OCI-LY1 (cell line): ENCODE data around the gene HMGB3.

Experiments used
- H2AFZ ChIP-seq: fragments of 200-600 bp; sonication (generic), shearing (Covaris generic); 2 replicates; pipeline ENCODE4 v1.6.0; 2014; ENCODE audit warnings: antibody characterized with exemption, mild to moderate bottlenecking, low read length
- H3F3A ChIP-seq: fragments of 200-600 bp; sonication (generic), shearing (Covaris generic); 2 replicates; pipeline ENCODE4 v1.6.0; 2014; ENCODE audit warnings: mild to moderate bottlenecking, antibody characterized with exemption, low read length, moderate library complexity; ENCODE audit not compliant: insufficient read depth
- H3K27ac ChIP-seq: fragments of 200-600 bp; sonication (generic); 2 replicates; pipeline ENCODE4 v1.5.1; 2014; ENCODE audit warnings: low read length, mixed run types, mild to moderate bottlenecking, low read depth; ENCODE audit not compliant: poor library complexity, severe bottlenecking
- H3K27me3 ChIP-seq: fragments of 200-600 bp; sonication (generic); 2 replicates; pipeline ENCODE4 v1.6.0; 2014; ENCODE audit warnings: antibody characterized with exemption, mild to moderate bottlenecking, low read length, moderate library complexity; ENCODE audit not compliant: insufficient read depth
- H3K36me3 ChIP-seq: fragments of 200-600 bp; sonication (generic); 2 replicates; pipeline ENCODE4 v1.6.1; 2014; ENCODE audit warnings: mild to moderate bottlenecking, antibody characterized with exemption, low read length, moderate library complexity, mixed read lengths; ENCODE audit not compliant: insufficient read depth
- H3K4me1 ChIP-seq: fragments of 200-600 bp; sonication (generic); 2 replicates; pipeline ENCODE4 v1.5.1; 2014; ENCODE audit warnings: mild to moderate bottlenecking, low read length, moderate library complexity; ENCODE audit not compliant: insufficient read depth, severe bottlenecking
- H3K4me2 ChIP-seq: fragments of 200-600 bp; sonication (generic), shearing (Covaris generic); 2 replicates; pipeline ENCODE4 v1.6.1; 2014; ENCODE audit warnings: low read length
- H3K4me3 ChIP-seq: fragments of 200-600 bp; sonication (generic); 2 replicates; pipeline ENCODE4 v1.5.1; 2014; ENCODE audit warnings: low read length, low read depth, mild to moderate bottlenecking, mixed read lengths; ENCODE audit not compliant: poor library complexity, severe bottlenecking
- H3K79me2 ChIP-seq: fragments of 200-600 bp; shearing (Covaris generic); 2 replicates; pipeline ENCODE4 v1.6.1; 2016; ENCODE audit warnings: mixed run types, low read length, mixed read lengths; ENCODE audit not compliant: insufficient read depth
- H3K9ac ChIP-seq: fragments of 200-600 bp; sonication (generic), shearing (Covaris generic); 2 replicates; pipeline ENCODE4 v1.6.1; 2014; ENCODE audit warnings: mild to moderate bottlenecking, low read length, mixed read lengths
- H3K9me2 ChIP-seq: fragments of 200-600 bp; sonication (generic), shearing (Covaris generic); 2 replicates; pipeline ENCODE4 v1.6.1; 2014; ENCODE audit warnings: low read depth, mild to moderate bottlenecking, low read length, mixed read lengths
- H3K9me3 ChIP-seq: fragments of 200-600 bp; shearing (Covaris generic); 2 replicates; pipeline ENCODE4 v1.6.1; 2014; ENCODE audit warnings: low read length, mixed read lengths
- H4K20me1 ChIP-seq: fragments of 200-600 bp; sonication (generic), shearing (Covaris generic); 2 replicates; pipeline ENCODE4 v1.6.0; 2016; ENCODE audit warnings: mild to moderate bottlenecking, low read length; ENCODE audit not compliant: insufficient read depth
- EZH2 ChIP-seq: fragments of 200-600 bp; sonication (generic), shearing (Covaris generic); IDR thresholded peaks from 2 replicates; pipeline ENCODE4 v1.8.0; 2017; ENCODE audit warnings: borderline replicate concordance, mixed run types, mild to moderate bottlenecking, antibody characterized with exemption, low read length, moderate library complexity, mixed read lengths
- TF ChIP-seq, protein P1 (sequence below): fragments of 200-600 bp; sonication (generic), shearing (Covaris generic); IDR thresholded peaks from 2 replicates; pipeline ENCODE4 v1.5.1; 2017; ENCODE audit warnings: mild to moderate bottlenecking, antibody characterized with exemption, low read length, moderate library complexity, mixed read lengths

The HMGB3 gene

DNA sequence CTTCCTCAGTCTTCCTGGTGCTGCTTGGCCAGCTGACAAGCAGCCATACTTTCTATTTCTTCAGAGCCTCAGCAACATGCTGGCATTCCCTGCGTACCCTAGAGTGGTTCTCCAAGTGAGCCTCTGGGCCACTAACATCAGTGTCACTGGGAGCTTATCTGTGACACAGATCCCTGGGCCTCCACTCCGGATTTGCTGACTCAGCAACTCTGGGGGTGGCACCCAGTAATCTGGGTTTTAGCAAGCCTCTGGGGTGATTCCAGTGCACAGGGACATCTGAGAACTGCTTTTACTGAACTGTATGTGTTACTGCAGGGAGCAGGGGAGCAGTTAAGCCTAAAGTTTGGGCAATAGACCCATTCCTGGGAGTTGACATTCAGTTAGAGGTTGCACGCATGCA lies 28.2 kb upstream of the HMGB3 start:
- H3K9ac ChIP-seq = no peak overlapping the region
- no peaks in the 10 kb centered on the region for H3K9me2 ChIP-seq
- H3F3A ChIP-seq = no peaks in the 10 kb centered on the region
- H3K79me2 ChIP-seq = no peaks in the 10 kb centered on the region
- H3K27me3 ChIP-seq = no peaks in the 10 kb centered on the region
- H3K4me2 ChIP-seq = no peak overlapping the region
- H2AFZ ChIP-seq = no peak overlapping the region
- H3K4me1 ChIP-seq = no peaks in the 10 kb centered on the region
- no peak overlapping the region for H3K27ac ChIP-seq
- H3K36me3 ChIP-seq = no peaks in the 10 kb centered on the region
- no peaks in the 10 kb centered on the region for H4K20me1 ChIP-seq
- H3K9me3 ChIP-seq = no peaks in the 10 kb centered on the region
- no peak for TF ChIP-seq EZH2
- TF ChIP-seq, protein P1, sequence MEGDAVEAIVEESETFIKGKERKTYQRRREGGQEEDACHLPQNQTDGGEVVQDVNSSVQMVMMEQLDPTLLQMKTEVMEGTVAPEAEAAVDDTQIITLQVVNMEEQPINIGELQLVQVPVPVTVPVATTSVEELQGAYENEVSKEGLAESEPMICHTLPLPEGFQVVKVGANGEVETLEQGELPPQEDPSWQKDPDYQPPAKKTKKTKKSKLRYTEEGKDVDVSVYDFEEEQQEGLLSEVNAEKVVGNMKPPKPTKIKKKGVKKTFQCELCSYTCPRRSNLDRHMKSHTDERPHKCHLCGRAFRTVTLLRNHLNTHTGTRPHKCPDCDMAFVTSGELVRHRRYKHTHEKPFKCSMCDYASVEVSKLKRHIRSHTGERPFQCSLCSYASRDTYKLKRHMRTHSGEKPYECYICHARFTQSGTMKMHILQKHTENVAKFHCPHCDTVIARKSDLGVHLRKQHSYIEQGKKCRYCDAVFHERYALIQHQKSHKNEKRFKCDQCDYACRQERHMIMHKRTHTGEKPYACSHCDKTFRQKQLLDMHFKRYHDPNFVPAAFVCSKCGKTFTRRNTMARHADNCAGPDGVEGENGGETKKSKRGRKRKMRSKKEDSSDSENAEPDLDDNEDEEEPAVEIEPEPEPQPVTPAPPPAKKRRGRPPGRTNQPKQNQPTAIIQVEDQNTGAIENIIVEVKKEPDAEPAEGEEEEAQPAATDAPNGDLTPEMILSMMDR = no peak
- no peak overlapping the region for H3K4me3 ChIP-seq

- no peak overlapping the region for H2AFZ ChIP-seq
- no peaks in the 10 kb centered on the region for H3F3A ChIP-seq
- no peaks in the 10 kb centered on the region for H3K9me3 ChIP-seq
- TF ChIP-seq EZH2 = no peak
- TF ChIP-seq, protein P1 = no peak
- no peak overlapping the region for H3K4me3 ChIP-seq
- H3K9ac ChIP-seq = no peak overlapping the region
- no peaks in the 10 kb centered on the region for H3K27me3 ChIP-seq
- no peak overlapping the region for H3K27ac ChIP-seq
- H3K4me2 ChIP-seq = no peak overlapping the region
- H4K20me1 ChIP-seq = no peaks in the 10 kb centered on the region
- no peaks in the 10 kb centered on the region for H3K9me2 ChIP-seq
- no peaks in the 10 kb centered on the region for H3K4me1 ChIP-seq
- no peaks in the 10 kb centered on the region for H3K79me2 ChIP-seq
- no peaks in the 10 kb centered on the region for H3K36me3 ChIP-seq
Observed at GRCh38 chrX:150955590-150955989, 27.5 kb upstream of the HMGB3 start.

- Histone ChIP-seq H3K27me3 (no peaks in the 10 kb centered on the region), H3K27ac (no peak overlapping the region), H3K9me3 (no peaks in the 10 kb centered on the region), H3K4me2 (no peak overlapping the region), H3K36me3 (no peaks in the 10 kb centered on the region), H4K20me1 (no peaks in the 10 kb centered on the region), H3F3A (no peaks in the 10 kb centered on the region), H3K4me3 (no peak overlapping the region), H3K9ac (no peak overlapping the region), H2AFZ (no peak overlapping the region), H3K9me2 (no peaks in the 10 kb centered on the region), H3K4me1 (no peaks in the 10 kb centered on the region), H3K79me2 (no peaks in the 10 kb centered on the region)
- TF ChIP-seq EZH2 = no peak
- TF ChIP-seq, protein P1 = no peak
Observed at GRCh38 chrX:150958177-150958576, 25.0 kb upstream of the HMGB3 start.
